Peyer's patch (tissue), 4 donors: ENCODE measurements around the gene ZSCAN25. TPM values are rescaled to one million over a fixed set of nuclear protein-coding genes. Genes with fewer than 3 reads are reported as not detected.
"Not testable (repeated sequence)": the region's sequence is repeated elsewhere in the genome, so short reads cannot be mapped to it uniquely, and the experiment has no call there.

ENCODE experiments used
- DNase-seq, 3 donors: peaks; one replicate each; pipeline ENCODE4 v3.0.0-alpha.2; 2017 to 2019
- H3K27ac ChIP-seq, 4 donors: fragments of 200-600 bp; sonication (generic); one replicate each; pipeline ENCODE4 v1.5.1; 2016 to 2019
- H3K27me3 ChIP-seq, 2 donors: fragments of 200-600 bp; sonication (generic); one replicate each; pipeline ENCODE4 v1.5.1; 2019
- H3K36me3 ChIP-seq, 3 donors: fragments of 200-600 bp; sonication (generic); one replicate each; pipeline ENCODE4 v1.5.1; 2016 to 2019
- H3K4me1 ChIP-seq, 4 donors: fragments of 200-600 bp; sonication (generic); one replicate each; pipeline ENCODE4 v1.5.1; 2016 to 2019
- H3K4me3 ChIP-seq, 4 donors: fragments of 200-600 bp; sonication (generic); 1 replicate in 3 of 4; 2 replicates in 1 of 4; pipeline ENCODE4 v1.5.1; 2016 to 2019; ENCODE audit warnings: mild to moderate bottlenecking in 1 of 4
- H3K9me3 ChIP-seq, 4 donors: fragments of 200-600 bp; sonication (generic); one replicate each; pipeline ENCODE4 v1.5.1; 2016 to 2019; ENCODE audit warnings: mild to moderate bottlenecking in 1 of 4
- CTCF ChIP-seq, 6 experiments: fragments of 450-650 bp in 4 of 6; fragments of 200-600 bp in 2 of 6; sonication (generic) in 1 of 6; IDR thresholded peaks; one replicate each; pipeline ENCODE4 v1.5.1; 2017 to 2019; ENCODE audit warnings: antibody characterized with exemption in 6 of 6, mild to moderate bottlenecking in 3 of 6, moderate library complexity in 1 of 6
- POLR2A ChIP-seq, 2 donors: fragments of 450-650 bp; IDR thresholded peaks; one replicate each; pipeline ENCODE4 v1.5.1; 2017; ENCODE audit warnings: antibody characterized with exemption in 2 of 2, mild to moderate bottlenecking in 2 of 2, moderate library complexity in 2 of 2
- total RNA-seq, 4 donors: library from RNA; depleted of rRNA; stranded (reverse); fragments of >200 nt; gene quantifications; one replicate each; pipeline ENCODE4 v1.1.0, GENCODE V29; 2016

ZSCAN25 gene
- total RNA-seq, 4 donors from 2014 or later = 20.0 to 36.4 (median 31.9) TPM

GRCh38 chr7:99653754-99654153 lies 37.0 kb downstream of the ZSCAN25 start:
- H3K4me1 ChIP-seq = no peaks in the 10 kb centered on the region
- H3K36me3 ChIP-seq = peaks cover 0 to 9% (median 0%) of the 10 kb centered on the region in 3 donors
- DNase-seq = peak in 1 of 3 donors; percentile 51
- no peaks in the 10 kb centered on the region for H3K27me3 ChIP-seq
- TF ChIP-seq POLR2A (IDR thresholded peaks at IDR 0.05) (peak in 1 of 2 donors; percentile 43), CTCF (IDR thresholded peaks at IDR 0.05) (no peak)
- H3K9me3 ChIP-seq = no peaks in the 10 kb centered on the region
- H3K27ac ChIP-seq = no peak overlapping the region
- no peak overlapping the region for H3K4me3 ChIP-seq

GRCh38 chr7:99654626-99655025 lies 37.9 kb downstream of the ZSCAN25 start:
- not testable (repeated sequence) for H3K9me3 ChIP-seq, H3K4me1 ChIP-seq, H3K36me3 ChIP-seq, H3K27me3 ChIP-seq, H3K4me3 ChIP-seq, H3K27ac ChIP-seq, DNase-seq

- not testable (repeated sequence) for DNase-seq, H3K27ac ChIP-seq, H3K4me1 ChIP-seq, H3K4me3 ChIP-seq, H3K27me3 ChIP-seq
- peaks cover 0 to 40% (median 8%) of the 10 kb centered on the region in 3 donors for H3K36me3 ChIP-seq
- H3K9me3 ChIP-seq = peaks cover 0 to 15% (median 0%) of the 10 kb centered on the region in 4 donors
These were observed 41.1 kb downstream of the ZSCAN25 start for GRCh38 chr7:99657879-99658278.

- Histone ChIP-seq H3K36me3 (peaks cover 0 to 98% (median 14%) of the 10 kb centered on the region in 3 donors), H3K27me3 (no peaks in the 10 kb centered on the region), H3K9me3 (peaks cover 0 to 3% (median 0%) of the 10 kb centered on the region in 4 donors), H3K27ac (no peak overlapping the region), H3K4me3 (no peak overlapping the region), H3K4me1 (no peaks in the 10 kb centered on the region)
- no peak for DNase-seq
- TF ChIP-seq CTCF (IDR thresholded peaks at IDR 0.05) (no peak), POLR2A (IDR thresholded peaks at IDR 0.05) (no peak)
These were observed 48.7 kb downstream of the ZSCAN25 start for GRCh38 chr7:99665312-99666012.

- Histone ChIP-seq H3K36me3 (peaks cover 0 to 97% (median 9%) of the 10 kb centered on the region in 3 donors), H3K4me3 (no peak overlapping the region), H3K27me3 (no peaks in the 10 kb centered on the region), H3K27ac (no peak overlapping the region), H3K9me3 (no peaks in the 10 kb centered on the region), H3K4me1 (no peaks in the 10 kb centered on the region)
- DNase-seq = no peak
- TF ChIP-seq CTCF (IDR thresholded peaks at IDR 0.05) (no peak), POLR2A (IDR thresholded peaks at IDR 0.05) (no peak)
These were observed 49.3 kb downstream of the ZSCAN25 start for GRCh38 chr7:99666013-99666395.

GRCh38 chr7:99667179-99667578 lies 50.4 kb downstream of the ZSCAN25 start:
- Histone ChIP-seq H3K27me3 (no peaks in the 10 kb centered on the region), H3K4me3 (no peak overlapping the region), H3K36me3 (peaks cover 0 to 86% (median 6%) of the 10 kb centered on the region in 3 donors), H3K27ac (no peak overlapping the region), H3K9me3 (no peaks in the 10 kb centered on the region), H3K4me1 (no peaks in the 10 kb centered on the region)
- no peak for TF ChIP-seq CTCF (IDR thresholded peaks at IDR 0.05)
- TF ChIP-seq POLR2A (IDR thresholded peaks at IDR 0.05) = no peak
- no peak for DNase-seq
